ENCODE data around the gene ADGRG3.
A peak's percentile ranks its signal among the peaks of the same experiment; 100 is the strongest.

The ADGRG3 gene

DNA sequence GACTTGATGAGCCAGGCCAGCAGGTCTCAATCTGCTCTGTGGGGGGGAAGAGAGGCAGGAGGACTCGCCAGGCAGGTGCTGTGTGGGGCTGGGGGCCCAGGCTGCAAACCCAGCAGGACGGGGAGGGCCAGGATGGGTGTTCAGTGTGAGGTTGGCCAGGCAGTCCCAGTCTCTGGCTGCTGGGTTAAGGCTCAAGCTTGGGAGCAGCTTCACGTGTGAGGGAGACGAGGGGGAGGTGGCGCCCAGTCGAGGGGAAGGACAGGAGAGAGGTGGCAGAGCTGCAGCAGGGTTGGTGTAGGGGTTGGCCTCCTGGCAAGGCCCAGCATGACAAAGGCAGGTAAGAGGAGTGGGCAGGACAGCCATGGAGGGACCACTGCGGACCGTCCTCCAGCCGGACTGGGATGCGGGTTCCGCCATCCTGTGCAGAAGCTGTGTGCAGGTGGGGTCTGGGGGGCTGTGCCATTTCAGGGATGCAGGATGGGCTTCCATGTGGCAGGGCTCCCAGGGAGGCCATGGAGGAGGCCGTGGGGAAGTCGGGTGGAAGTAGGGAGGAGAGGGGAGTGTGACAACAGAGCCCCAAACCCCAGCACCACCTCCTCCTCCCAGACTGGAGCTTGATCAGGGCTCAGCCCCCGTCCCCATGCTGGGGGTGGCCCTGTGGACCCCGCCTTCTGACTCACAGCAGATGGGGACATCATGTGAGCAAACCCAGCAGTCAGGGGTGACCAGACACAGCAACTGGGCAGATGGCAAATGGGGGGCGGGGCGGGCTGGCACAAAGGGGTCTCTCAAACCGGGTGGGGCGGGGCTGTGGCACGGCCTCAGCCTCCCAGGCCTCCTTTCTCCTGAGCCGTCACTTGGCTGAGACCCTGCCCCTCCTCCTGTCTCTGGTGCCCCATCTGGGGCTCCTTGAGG lies 36.9 kb upstream of the ADGRG3 start:
- DNase-seq, result no peak

GRCh38 chr16:57632568-57632967 lies 35.5 kb upstream of the ADGRG3 start:
- DNase-seq, result no peak

DNA sequence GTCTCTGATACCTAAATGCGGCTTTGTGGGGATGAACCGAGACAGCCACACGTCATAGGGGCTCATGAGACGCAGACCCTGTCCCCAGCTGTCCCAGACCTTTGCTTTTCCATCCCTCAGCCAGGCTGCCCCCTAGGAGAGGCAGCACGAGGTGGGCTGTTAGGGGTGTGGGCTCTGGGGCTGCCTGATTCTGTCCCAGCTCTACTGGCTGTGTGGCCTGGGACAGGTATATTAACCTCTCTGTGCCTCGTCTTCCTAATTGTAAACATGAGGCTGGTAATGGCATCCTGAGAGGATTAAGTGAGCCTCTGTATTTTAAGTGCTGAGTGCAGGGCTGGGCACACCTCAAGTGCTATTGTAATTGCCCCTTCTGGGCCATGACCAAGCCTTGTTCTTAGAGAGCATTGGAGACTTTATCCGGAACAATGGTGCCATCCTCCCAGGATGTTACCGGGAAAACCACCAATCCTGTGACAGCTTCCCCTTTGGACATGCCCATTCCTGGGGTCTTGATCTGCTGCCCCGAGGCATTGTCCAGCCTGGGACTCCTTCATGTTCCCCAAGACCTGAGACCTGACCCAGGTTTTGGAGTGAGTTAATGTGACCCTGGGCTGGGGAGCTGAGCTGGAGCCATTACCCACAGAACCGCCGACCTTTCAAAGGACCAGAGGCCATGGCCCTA lies 34.6 kb upstream of the ADGRG3 start:
- DNase-seq, result no peak

- DNase-seq, result no peak
Observed at GRCh38 chr16:57634171-57634570, 33.9 kb upstream of the ADGRG3 start.

- DNase-seq, result no peak
Observed at GRCh38 chr16:57635266-57636097, 32.6 kb upstream of the ADGRG3 start.

GRCh38 chr16:57636184-57636583 lies 31.9 kb upstream of the ADGRG3 start:
- no peak for DNase-seq

GRCh38 chr16:57637020-57637419 lies 31.1 kb upstream of the ADGRG3 start:
- no peak for DNase-seq

DNA sequence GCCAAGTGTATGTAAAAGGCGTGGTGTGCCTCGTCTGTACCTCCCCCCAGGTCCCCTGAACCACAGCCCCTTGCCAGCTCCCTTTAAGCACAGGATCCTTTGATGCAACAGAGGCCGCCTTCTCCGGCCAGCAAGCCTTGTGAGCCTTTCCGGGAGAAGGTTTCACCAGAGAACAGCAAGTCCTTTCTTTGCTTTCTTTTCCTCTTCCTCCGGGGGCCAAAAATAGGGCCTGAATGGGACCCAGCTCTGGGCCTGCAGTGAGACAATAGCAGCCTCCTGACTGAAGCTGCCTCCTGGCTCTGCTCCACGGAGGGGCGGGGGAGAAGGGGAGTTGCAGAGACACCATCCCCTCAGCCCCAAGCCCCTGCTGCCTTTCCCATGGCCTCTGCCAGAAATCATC lies 30.7 kb upstream of the ADGRG3 start:
- peak; percentile 79 for DNase-seq

DNA sequence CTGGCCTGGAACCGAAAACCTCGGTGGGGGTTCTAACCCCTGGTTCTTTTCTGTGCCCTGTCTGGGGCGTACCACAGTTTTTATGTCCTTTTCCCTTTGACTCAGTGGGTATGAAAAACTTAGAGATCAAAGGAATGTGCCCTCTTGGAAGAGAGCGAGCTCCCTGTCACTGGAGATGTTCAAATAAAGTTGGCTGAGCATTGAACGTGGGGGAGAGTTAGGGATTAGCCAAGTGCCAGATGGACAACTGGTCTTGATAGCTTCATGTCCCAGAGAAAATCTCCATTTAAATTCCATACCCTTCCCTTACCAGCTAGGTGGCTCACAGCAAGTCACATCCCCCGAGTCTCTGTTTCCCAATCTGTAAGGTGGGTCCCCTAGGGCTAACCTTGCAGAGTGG lies 30.1 kb upstream of the ADGRG3 start:
- DNase-seq, result no peak

DNA sequence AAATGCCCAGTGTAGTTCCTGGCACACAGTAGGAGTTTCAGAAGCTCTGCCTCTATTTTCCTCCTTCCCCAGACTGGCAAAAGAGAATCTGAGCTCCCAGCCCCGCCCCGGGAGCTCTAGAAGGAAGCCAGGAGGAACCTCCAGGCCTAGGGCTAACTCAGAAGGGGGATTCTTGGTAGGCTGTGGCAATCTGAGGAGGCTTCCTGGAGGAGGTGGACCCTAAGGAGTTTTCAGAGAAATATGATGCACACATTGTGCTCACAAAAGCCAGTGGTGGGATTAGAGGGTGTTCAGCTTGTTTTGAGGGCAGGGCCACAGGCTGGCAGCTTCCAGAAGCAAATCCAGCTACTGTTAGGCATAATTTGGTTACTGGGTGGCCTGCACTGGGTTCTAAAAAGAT lies 29.7 kb upstream of the ADGRG3 start:
- no peak for DNase-seq

DNA sequence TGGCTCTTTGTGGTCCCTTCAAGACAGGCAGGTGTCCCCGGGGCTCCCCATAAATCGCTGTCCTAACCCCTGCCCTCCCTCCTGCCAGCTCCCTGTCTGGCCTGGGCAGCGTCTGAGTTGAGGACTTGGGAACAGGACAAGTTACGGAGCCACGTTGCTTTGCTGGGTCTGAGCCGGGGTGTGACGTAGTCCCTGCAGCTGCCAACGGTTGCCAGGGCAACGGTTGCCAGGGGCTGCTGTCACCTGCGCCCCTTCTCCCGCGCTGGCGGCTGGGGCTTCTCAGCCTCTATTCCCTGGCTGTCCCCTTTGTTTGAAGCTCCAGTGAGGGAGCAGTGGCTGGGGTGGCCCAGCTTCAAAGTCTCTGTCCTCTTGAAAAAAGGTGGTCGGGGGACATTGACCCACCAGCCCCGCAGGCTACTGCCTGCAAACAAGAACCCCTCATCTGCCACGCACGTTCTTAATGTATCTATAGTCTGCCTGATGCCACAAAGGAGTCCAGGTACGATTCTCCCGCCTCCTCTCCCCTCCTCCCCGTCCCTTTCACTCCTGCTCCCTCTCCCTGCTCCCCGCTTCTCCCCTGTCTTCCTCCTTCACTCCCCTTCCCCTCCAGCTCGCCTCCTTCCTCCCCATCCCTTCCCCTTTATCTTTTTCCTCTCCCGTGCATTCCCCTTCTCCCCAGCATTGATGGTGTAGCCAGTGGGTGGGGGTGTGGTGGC lies 28.8 kb upstream of the ADGRG3 start:
- DNase-seq, result peak; percentile 97

- DNase-seq, result no peak
Observed at GRCh38 chr16:57640185-57640584, 27.9 kb upstream of the ADGRG3 start.

GRCh38 chr16:57640612-57641011 lies 27.5 kb upstream of the ADGRG3 start:
- no peak for DNase-seq

- DNase-seq, result peak; percentile 58
Observed at GRCh38 chr16:57642160-57643135, 25.7 kb upstream of the ADGRG3 start.

DNA sequence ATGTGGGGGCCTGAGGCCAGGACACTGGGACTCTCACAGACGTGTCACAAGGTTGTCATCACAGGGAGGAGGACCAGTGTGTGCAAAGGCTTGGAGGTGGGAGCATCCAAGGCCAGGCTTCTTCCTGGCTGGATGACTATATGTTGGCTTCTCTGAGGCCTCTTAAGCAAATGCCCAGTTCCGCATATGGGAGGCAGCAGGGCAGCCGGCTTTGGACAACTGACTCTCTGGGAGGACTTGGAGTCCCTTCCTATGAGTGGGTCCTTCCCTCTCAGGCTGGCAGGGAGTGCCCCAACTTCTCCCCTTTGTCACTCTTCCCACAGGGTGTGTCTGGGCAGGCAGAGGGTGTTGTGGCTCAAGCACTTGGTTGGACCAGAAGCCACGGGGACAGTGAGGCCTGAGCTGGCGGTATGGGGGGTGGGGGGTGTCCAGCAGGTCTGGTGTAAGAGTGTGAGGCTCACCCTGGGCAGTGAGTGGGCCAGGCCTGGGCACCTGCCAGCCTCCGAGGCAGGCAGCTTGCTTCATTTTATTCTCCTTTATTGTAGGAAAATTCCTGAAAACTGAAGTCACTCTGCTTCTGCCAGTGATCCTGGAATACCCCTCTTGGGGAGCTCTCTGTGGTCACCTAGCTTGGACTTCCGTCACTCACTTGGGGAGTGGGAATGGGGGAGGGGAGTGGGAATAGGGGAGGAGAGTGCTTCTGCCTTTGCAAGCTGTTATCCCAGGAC lies 24.8 kb upstream of the ADGRG3 start:
- DNase-seq, result no peak

DNA sequence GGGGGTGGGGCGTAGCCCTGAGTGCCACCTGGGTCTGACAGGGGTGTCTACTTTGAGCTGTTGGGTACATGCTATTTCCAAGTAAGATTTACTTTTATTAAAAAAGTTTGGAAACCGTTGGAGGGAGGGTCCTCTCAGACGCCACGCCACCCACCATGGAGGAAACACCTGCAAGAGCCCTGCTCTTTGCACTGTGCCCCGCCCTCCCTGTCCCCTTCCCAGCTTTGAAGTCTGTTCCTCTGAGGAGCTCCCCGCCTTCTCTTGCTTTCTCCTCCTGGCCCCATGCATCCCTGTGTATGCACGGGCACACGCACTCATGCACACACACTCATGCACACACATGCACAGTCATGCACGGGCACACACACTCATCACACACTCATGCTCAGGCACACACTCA lies 24.2 kb upstream of the ADGRG3 start:
- DNase-seq, result no peak

- DNase-seq, result no peak
Observed at GRCh38 chr16:57644383-57645014, 23.6 kb upstream of the ADGRG3 start.

DNA sequence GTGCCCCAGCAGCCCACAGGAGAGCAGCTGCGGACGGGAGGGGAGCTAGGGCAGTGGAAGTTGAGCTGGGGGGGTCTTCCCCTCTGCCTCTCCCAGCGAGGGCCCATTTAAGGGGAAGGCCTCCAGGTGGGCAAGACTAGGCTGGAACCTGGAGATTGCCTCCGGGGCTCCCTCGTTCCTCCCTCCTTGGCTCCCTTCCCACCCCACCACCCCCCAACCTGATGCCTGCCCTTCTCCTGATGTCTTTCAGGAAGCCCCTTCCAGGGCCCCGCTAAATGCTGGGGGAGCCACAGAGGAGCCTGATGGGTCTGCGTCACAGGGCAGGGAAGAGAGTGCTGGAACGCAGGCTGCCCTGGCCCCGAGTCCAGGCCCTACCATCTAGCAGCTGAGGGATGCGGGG lies 22.9 kb upstream of the ADGRG3 start:
- peak; percentile 51 for DNase-seq

DNA sequence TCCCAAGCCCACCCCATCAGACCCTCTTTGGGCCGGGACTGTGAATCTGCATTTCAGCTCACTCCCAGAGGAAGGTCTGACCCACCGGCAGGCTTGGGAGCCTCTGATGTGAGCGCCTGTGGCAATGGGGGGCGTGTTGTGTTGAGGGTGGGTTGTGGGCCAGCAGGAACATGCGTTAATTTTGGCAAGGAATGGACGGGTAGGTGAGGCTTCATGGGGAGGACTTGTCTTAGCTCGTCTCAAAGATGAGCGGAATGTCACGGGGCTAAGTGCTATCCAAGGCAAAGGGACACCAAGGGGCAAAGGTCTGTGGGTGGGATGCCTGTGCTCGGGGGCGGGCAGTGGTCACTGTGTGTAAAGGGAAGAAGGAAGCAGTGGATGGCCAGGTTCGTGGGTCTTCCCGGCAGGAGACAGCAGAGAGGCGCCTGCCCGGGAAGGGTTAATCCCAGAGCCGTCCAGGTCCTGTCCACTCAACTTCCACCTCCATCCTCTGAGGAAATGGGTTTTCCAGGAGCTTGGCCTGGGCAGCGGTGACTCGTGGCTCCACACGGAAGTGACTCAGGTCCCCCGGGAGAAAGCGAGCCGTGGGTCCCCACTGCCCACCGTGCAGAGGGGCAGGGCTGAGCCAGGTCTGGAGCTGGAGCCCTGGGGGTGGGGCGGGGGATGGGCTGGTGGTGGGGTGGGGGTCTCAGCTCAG lies 22.3 kb upstream of the ADGRG3 start:
- no peak for DNase-seq

Measured in eye (tissue), 1 donor.